ENCODE measurements around the gene PLEKHB1.

The PLEKHB1 gene

GRCh38 chr11:73598719-73599379 lies 47.5 kb upstream of the PLEKHB1 start:
- Histone ChIP-seq H3K36me3 (ENCODE audit: insufficient read depth) (no peaks in the 10 kb centered on the region), H3K9ac (peak overlapping the region; percentile 57; the same call in 1 of the 2 replicates), H3K79me2 (ENCODE audit: insufficient read depth, low read depth) (peaks cover 6% of the 10 kb centered on the region; the same call in 1 of the 2 replicates), H3K4me2 (peak overlapping the region; percentile 83), H3K27me3 (ENCODE audit: insufficient read depth, low read depth) (no peaks in the 10 kb centered on the region), H3K4me1 (ENCODE audit: low read depth, poor library complexity, severe bottlenecking) (peaks cover 6% of the 10 kb centered on the region), H4K20me1 (ENCODE audit: insufficient read depth) (no peaks in the 10 kb centered on the region), H2AFZ (ENCODE audit: low read depth) (peak overlapping the region; percentile 89), H3K27ac (no peak overlapping the region), H3K4me3 (IDR thresholded peaks at IDR 0.05; ENCODE audit: insufficient read depth, low read depth, low read length) (no peak overlapping the region)
- no peak for TF ChIP-seq CTCF (conservative IDR thresholded peaks at IDR 0.05; ENCODE audit: low read depth, low read length)

DNA sequence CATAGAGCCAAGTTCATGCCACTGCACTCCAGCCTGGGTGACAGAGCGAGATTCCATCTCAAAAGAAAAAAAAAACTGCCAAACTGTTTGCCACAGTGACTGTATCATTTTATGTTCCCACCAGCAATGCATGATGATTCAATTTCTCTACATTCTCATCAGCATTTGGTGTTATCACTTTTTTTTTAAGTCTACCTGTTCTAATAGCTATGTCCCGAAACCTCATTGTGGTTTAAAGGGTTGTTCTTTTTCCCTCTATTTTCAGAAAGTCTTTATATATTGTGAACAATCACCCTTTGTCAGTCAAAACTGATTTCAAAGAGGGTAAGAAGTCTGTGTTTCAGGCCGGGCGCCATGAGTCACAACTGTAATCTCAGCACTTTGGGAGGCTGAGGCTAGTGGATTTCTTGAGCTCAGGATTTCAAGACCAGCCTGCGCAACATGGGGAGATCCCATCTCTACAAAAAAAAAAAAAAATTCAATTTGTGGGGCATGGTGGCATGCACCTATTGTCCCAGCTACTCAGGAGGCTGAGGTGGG lies 33.7 kb upstream of the PLEKHB1 start:
- Histone ChIP-seq H2AFZ (ENCODE audit: low read depth) (no peak overlapping the region), H3K4me2 (no peak overlapping the region), H3K36me3 (ENCODE audit: insufficient read depth) (no peaks in the 10 kb centered on the region; the same call in 1 of the 2 replicates), H3K4me3 (IDR thresholded peaks at IDR 0.05; ENCODE audit: insufficient read depth, low read depth, low read length) (no peak overlapping the region), H3K79me2 (ENCODE audit: insufficient read depth, low read depth) (no peaks in the 10 kb centered on the region), H3K27ac (no peak overlapping the region), H4K20me1 (ENCODE audit: insufficient read depth) (no peaks in the 10 kb centered on the region), H3K27me3 (ENCODE audit: insufficient read depth, low read depth) (no peaks in the 10 kb centered on the region), H3K4me1 (ENCODE audit: low read depth, poor library complexity, severe bottlenecking) (no peaks in the 10 kb centered on the region), H3K9ac (no peak overlapping the region)
- TF ChIP-seq CTCF (conservative IDR thresholded peaks at IDR 0.05; ENCODE audit: low read depth, low read length): no peak

DNA sequence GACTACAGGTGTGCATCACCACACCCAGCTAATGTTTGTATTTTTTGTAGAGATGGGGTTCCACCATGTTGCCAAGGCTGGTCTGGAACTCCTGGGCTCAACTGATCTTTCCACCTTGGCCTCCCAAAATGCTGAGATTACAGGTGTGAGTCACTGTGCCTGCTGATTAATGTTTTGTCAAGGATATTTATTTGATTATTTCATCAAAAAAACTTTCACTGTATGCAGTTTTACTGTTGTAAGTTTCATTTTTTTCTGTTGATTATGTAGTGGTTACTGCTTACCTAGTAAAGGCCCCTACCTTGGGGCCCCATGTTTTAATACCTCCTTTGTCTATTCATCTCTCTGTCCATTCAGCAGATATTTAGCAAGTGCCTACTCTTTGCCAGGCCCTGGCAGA lies 31.8 kb upstream of the PLEKHB1 start:
- H3K4me2 ChIP-seq: no peak overlapping the region
- no peaks in the 10 kb centered on the region for H3K27me3 ChIP-seq (ENCODE audit: insufficient read depth, low read depth)
- no peak overlapping the region for H3K4me3 ChIP-seq (IDR thresholded peaks at IDR 0.05; ENCODE audit: insufficient read depth, low read depth, low read length)
- no peaks in the 10 kb centered on the region for H4K20me1 ChIP-seq (ENCODE audit: insufficient read depth)
- no peaks in the 10 kb centered on the region for H3K4me1 ChIP-seq (ENCODE audit: low read depth, poor library complexity, severe bottlenecking)
- no peak overlapping the region for H3K27ac ChIP-seq
- TF ChIP-seq CTCF (conservative IDR thresholded peaks at IDR 0.05; ENCODE audit: low read depth, low read length): no peak
- H3K9ac ChIP-seq: no peak overlapping the region
- no peaks in the 10 kb centered on the region for H3K79me2 ChIP-seq (ENCODE audit: insufficient read depth, low read depth)
- no peak overlapping the region for H2AFZ ChIP-seq (ENCODE audit: low read depth)
- H3K36me3 ChIP-seq (ENCODE audit: insufficient read depth): no peaks in the 10 kb centered on the region; the same call in 1 of the 2 replicates

GRCh38 chr11:73622926-73623593 lies 23.3 kb upstream of the PLEKHB1 start:
- Histone ChIP-seq H3K79me2 (ENCODE audit: insufficient read depth, low read depth) (no peaks in the 10 kb centered on the region), H3K27me3 (ENCODE audit: insufficient read depth, low read depth) (no peaks in the 10 kb centered on the region), H3K36me3 (ENCODE audit: insufficient read depth) (no peaks in the 10 kb centered on the region), H3K4me1 (ENCODE audit: low read depth, poor library complexity, severe bottlenecking) (no peaks in the 10 kb centered on the region), H2AFZ (ENCODE audit: low read depth) (no peak overlapping the region), H3K27ac (no peak overlapping the region), H3K4me3 (IDR thresholded peaks at IDR 0.05; ENCODE audit: insufficient read depth, low read depth, low read length) (no peak overlapping the region), H4K20me1 (ENCODE audit: insufficient read depth) (no peaks in the 10 kb centered on the region), H3K9ac (no peak overlapping the region), H3K4me2 (no peak overlapping the region)
- no peak for TF ChIP-seq CTCF (conservative IDR thresholded peaks at IDR 0.05; ENCODE audit: low read depth, low read length)

Data from KMS-11 (cell line).